ENCODE results near the gene ALK. TPM values are rescaled to one million over a fixed set of nuclear protein-coding genes. Genes with fewer than 3 reads are reported as not detected.

Gene ALK
- total and polyA plus RNA-seq, 10 of the 15 experiments (the other 5 are each of a cell fraction or from before 2014, with no cell fraction given): 0.11 TPM; not detected in 9

DNA sequence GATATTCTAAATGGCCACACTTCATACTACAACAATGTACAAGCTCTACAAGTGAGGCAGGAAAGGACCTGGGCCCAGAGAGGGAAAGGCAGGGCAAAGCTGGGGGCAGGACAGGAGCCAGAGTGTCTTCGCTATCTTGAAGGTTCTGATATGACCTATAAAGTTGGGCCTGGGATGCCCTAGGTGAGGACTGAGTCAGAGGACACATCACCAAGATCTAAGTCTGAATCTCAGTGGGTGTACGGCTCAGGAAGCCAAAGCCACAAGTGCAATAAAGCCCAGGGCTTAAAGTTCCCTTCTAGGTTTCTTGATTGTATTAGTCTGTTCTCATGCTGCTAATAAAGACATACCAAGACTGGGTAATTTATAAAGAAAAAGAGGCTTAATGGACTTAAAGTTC, 219.1 kb downstream of the ALK start (continued):
- TF ChIP-seq, protein P1, sequence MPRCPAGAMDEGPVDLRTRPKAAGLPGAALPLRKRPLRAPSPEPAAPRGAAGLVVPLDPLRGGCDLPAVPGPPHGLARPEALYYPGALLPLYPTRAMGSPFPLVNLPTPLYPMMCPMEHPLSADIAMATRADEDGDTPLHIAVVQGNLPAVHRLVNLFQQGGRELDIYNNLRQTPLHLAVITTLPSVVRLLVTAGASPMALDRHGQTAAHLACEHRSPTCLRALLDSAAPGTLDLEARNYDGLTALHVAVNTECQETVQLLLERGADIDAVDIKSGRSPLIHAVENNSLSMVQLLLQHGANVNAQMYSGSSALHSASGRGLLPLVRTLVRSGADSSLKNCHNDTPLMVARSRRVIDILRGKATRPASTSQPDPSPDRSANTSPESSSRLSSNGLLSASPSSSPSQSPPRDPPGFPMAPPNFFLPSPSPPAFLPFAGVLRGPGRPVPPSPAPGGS (IDR thresholded peaks at IDR 0.05; ENCODE audit: borderline replicate concordance, insufficient read depth, low read depth, low read length, poor library complexity, severe bottlenecking): no peak
- no peak for TF ChIP-seq NR2C2 (IDR thresholded peaks at IDR 0.05; ENCODE audit: borderline replicate concordance, control insufficient read depth, insufficient read length, low read depth)
- TF ChIP-seq, protein P2, sequence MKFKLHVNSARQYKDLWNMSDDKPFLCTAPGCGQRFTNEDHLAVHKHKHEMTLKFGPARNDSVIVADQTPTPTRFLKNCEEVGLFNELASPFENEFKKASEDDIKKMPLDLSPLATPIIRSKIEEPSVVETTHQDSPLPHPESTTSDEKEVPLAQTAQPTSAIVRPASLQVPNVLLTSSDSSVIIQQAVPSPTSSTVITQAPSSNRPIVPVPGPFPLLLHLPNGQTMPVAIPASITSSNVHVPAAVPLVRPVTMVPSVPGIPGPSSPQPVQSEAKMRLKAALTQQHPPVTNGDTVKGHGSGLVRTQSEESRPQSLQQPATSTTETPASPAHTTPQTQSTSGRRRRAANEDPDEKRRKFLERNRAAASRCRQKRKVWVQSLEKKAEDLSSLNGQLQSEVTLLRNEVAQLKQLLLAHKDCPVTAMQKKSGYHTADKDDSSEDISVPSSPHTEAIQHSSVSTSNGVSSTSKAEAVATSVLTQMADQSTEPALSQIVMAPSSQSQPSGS (IDR thresholded peaks at IDR 0.05; ENCODE audit: low read length): no peak

DNA sequence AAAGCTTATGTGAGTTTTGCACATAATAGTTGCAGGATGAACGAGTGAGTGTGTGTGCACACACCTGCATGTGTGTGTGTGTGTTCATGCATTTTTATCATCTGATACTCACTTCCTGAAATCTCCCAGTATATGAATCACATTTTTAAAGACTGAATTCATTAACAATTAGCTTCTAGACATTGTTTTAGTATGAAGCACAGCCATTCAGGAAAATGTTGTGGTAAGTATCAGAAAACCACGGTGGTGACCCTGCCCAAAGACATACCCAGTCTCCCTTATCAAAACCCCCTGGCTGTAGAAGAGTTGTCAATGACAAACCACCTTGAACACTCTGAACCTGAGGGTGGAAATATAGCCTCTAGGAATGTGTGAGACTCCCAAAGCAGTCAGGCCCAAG, 220.8 kb downstream of the ALK start:
- ChIA-PET RAD21 (ENCODE audit: unreplicated experiment) (no interaction called here), SMC1A (ENCODE audit: uncharacterized antibody, unreplicated experiment) (no interaction called here), POLR2A (no interaction called here), CTCF (no interaction called here)
- Histone ChIP-seq H3K4me1 (ENCODE audit: control insufficient read depth, insufficient read depth, low read length) (no peaks in the 10 kb centered on the region), H3K9me3 (replicated peaks; ENCODE audit: control insufficient read depth, insufficient read depth, low read length) (no peaks in the 10 kb centered on the region), H4K20me1 (ENCODE audit: control insufficient read depth, insufficient read depth) (no peaks in the 10 kb centered on the region), H3K4me3 (no peak overlapping the region), H3K27me3 (replicated peaks in 1 of 2; ENCODE audit: control insufficient read depth in 2 of 2, insufficient read depth in 2 of 2, low read length in 1 of 2) (no peaks in the 10 kb centered on the region), H3K27ac (ENCODE audit: control insufficient read depth, insufficient read depth) (no peak overlapping the region), H3K36me3 (ENCODE audit: control insufficient read depth in 2 of 2, insufficient read depth in 2 of 2, low read length in 1 of 2) (no peaks in the 10 kb centered on the region), H3K9ac (ENCODE audit: control insufficient read depth, insufficient read depth, low read length) (no peak overlapping the region), H3K4me2 (ENCODE audit: control insufficient read depth, insufficient read depth) (no peak overlapping the region), H2AFZ (ENCODE audit: control insufficient read depth, low read depth, low read length) (no peak overlapping the region), H3K79me2 (ENCODE audit: control insufficient read depth, insufficient read depth, low read length) (no peaks in the 10 kb centered on the region)
- in situ Hi-C loops (cut with MboI): no loop called here
- WGBS (ENCODE audit: insufficient coverage, insufficient replicate concordance, low lambda C conversion rate, missing lambda C conversion rate): 28% methylated on average over 2 of the region's 2 CpGs
- DNase-seq (ENCODE audit: low read depth, low spot score): no peak
- intact Hi-C loops (cut with micrococcal nuclease; ENCODE audit: unreplicated experiment): no loop called here
- ATAC-seq: no peak
- BruUV-seq (replicated peaks): no TSS peak
- FAIRE-seq: no peak
- TF ChIP-seq POU2F2 (IDR thresholded peaks at IDR 0.05; ENCODE audit: borderline replicate concordance, low read depth, low read length) (no peak), STAT3 (IDR thresholded peaks at IDR 0.05; ENCODE audit: low read depth, low read length) (no peak)

All from GM12878 (cell line).